ENCODE data around the gene GNG14. TPM values are rescaled to one million over a fixed set of nuclear protein-coding genes. Genes with fewer than 3 reads are reported as not detected.

GNG14 gene
- not detected for total RNA-seq

DNA sequence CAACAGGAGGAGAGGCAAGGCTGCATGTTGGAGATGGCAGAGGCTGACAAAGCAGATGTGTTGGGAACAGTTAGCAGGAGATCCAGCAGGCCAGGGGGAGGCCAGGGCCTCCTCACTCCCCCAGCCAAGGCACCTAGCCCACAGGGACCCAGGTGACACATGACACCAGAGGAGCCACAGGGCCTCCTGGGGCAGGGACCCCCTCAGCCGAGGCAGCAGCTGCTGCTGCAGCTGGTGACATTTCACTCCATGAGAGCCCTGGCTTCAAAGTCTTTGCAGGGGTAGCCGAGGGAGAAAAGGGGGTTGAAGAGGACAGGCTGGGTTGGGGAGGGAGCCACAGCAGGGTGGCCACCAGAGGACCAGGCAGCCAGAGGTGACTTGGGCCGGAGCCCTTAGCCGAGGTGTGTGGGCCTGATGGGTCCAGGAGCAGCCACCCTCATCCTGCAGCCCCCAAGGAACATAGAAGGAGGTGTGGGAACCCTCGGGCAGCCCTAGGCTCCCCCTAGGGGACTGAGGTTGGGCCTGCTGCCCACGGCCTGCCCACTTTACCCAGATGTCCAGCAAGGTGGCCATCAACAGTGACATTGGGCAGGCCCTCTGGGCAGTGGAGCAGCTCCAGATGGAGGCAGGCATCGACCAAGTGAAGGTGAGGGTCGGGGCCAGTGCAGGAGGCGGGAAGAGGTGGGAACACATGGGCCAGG, at the start of gene GNG14:
Gene GNG14 (plus strand): TSS at position 503 of the 701 bp plus-strand sequence. CDS start 51 bp downstream, at position 554.

DNA sequence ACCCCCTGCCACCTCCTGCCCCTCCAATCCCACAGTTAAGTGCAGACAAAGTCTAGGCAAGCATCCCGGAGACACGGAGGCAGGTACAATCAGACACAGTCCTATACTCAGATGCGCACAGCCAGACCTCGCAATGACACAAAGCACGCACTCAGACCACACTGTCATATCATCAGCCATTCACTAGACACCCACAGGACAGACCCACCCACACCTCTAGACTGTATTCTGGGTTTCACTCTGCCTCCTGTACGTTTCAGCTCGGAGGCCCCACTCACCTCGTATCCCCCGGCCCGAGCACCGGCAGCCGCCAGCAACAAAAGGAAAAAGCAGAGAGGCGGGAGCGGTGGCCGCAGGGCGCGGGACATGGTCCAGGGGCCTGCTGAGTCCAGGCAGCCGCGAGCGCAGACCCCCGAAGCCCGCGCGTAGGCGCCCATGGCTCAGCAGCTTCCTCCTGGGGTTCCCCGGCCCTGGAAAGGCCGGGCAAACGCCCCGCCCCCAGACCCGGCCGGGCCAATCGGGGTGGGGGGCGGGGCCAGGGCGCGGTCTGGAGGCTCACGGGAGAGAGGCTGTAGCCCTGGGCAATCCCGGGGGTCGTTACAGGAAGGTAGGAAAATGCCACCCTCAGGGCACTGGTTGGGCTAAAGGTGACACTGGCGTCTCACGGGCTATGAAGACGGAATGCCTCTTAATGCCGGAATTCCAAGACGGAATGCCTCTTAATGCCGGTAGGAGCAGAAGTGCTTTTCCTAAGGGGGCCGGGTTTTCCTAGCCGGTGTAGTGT, 21.3 kb upstream of the GNG14 start, which contains the start of the genes MAN2B1 and WDR83:
Gene MAN2B1 (minus strand): TSS at position 478 of the 784 bp plus-strand sequence. CDS start 41 bp downstream, at position 437.
Gene WDR83 (plus strand): TSS at position 543 of the 784 bp plus-strand sequence. CDS start 2,984 bp downstream, outside the sequence.

DNA sequence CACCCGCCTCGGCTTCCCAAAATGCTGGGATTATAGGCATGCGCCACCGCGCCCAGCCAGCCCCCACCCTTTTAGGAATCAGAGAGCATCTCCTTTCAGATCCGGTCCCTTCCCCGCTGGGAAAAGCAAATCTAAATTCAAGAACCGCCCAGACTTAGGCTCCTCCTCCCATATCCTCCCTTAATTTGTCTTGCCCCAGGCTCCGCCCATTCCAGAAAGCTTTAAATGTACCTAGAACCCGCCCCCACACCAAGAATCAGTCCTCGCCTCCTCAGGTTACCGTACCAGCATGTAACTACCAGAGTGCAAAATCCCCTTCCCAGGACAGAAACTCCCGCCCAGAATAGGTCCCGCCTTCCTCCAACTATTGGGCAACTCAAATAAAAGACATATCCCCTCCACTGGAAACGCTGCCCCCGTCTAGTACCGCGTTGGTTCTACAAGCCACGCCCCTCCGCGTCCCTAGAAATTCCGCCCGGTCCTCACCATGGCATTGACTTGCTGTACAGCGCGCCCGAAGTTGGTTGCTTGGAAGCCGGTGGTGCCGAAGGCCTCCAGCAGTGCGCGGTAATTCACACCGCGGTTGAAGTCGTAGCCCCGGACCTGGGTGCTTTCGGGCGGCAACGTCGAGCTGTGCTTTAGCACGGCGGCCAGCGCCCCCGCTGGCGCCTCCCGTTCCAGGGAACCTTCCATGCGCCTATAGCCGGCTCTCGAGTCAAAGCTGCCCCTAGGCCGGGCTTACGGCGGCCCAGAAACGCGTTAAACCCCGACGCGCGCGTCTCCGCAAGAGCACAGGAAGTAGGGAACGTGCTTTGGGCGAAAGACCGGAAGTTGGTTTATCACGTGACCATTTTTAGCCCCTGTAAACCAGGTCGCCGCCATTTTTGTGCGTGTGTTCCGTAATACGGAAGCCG, 6.5 kb upstream of the GNG14 start, which contains the start of gene DHPS:
Gene DHPS (minus strand): TSS at position 807 of the 914 bp plus-strand sequence. CDS start 114 bp downstream, at position 693.

DNA sequence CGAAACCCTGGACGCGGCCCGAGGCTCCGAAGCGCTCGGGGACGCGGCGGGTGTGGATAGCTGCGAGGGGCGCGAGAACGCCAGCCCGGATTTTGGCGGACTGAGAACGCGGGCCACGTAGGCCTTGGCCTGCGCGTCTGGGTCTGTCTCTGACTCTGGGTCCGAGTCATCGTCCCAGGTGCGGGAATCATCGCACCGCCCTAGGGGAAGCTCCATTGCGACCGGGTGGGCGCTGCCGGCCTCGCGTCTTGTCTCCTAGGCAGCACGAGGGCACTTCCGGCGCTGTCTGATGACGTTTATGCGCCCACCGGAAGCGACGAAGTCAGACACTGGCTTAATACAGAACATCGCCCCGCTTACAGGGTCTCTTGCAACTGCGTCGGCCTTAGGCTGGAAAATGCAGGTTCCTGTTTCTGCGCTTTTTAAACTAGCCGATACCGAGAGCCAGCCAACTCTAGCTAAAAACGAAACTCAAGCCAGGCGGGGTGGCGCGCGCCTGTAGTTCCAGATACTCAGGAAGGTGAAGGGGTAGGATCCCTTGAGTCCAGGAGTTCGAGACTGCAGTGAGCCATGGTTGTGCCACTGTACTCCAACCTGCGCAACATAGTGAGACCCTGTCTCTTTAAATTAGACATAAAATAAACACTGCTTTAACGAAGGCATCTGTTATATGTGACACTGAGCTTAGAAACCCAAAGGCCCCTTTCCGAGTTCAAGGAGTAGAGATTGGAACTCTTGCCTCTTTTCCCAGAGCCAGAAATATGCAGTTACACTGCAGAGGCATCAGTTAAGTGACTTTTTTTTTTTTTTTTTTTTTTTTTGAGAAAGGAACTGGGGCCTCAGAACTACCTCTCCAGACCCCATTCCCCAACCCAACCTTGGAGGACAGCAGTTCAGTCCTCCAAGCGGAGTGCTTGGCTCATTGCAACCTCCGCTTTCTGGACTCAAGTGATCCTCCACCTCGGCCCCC, 8.9 kb downstream of the GNG14 start, which contains the start of gene FBXW9:
Gene FBXW9 (minus strand): TSS at position 266 of the 970 bp plus-strand sequence. CDS start 50 bp downstream, at position 216.

DNA sequence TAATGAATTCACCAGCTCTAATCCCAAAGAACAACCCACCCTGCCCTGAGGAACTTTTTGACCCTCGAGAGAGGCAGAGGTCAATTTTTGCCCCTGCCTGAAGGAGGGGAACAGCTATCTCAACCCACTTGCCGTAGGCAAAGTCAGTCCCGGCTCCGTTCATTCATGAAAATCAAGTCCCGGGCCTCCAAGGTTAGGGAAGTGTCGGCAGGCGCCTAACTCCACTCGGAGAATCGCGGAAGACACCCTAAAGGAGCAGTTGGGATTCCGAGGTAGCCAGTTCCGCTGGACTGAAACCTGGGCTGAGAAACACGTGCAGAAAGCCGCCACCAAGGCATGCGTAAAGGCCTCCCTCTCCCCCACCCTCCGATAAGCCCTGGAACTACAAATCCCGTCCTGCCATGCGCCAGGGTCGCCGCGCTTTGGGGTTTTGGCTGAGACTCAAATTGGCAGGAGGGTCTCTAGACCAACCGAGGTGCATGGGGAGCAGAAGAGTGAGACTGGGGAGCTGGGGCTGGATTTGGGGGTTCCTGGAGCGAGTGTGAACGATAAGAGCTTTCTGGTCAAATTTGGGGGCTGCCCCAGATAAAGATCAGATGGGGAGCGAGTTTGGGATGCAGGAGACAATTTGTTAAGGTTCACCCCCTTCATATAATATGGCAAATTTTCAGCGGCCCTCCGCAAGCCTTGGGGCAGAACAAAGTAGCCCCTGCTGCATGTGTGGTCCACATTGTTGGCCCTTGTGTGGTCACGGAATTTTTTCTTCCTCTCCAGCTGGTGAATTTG, 36.0 kb downstream of the GNG14 start, which contains the start of gene TNPO2:
Gene TNPO2 (minus strand): TSS at position 292 of the 786 bp plus-strand sequence. CDS start 2,955 bp downstream, outside the sequence.

DNA sequence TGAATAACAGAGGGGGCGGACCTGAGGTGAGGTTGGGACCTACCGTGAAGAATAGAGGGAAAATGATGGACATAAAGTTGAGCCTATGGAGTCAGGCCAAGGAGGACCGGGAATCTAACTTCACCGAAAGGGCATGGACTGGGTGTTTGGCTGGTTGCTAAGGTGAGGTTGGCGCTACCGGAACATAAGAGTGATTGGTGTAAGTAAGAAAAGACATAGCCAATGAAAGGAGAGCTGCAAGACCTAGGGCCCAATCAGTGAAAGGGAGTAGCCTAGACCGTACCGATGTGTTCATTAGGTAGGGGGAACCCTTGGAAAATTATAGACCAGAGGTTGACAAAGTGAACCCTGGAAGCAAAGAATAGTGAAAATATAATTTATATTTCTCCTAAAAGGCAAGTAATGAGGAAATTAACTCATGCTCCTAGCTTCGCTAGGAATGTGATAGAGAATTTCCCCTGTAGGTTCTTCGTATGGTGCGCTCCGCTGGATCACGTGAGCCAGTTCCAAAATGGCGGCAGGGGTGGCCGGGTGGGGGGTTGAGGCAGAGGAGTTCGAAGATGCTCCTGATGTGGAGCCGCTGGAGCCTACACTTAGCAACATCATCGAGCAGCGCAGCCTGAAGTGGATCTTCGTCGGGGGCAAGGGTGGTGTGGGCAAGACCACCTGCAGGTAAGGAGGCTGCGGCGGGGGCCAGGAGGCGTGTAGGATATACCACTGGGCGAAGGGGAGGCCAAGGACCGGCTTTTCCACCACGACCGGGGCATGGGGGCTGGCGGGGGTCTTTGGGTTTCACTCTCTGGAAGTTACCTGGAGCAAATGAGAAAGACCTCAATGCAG, 49.4 kb downstream of the GNG14 start, which contains the start of gene GET3:
Gene GET3 (plus strand): TSS at position 503 of the 840 bp plus-strand sequence. CDS start 9 bp downstream, at position 512.

Small RNA genes within 50 kb of the gene (small RNA-seq; reads per million reads assigned to genes)
- 93.2 reads per million, percentile 97 among the genes with 10 or more reads in this experiment for gene SNORD41 (ENCODE audit: low replicate concordance)

Other genes with a start within 250 kb of the GNG14 start
- 8.6 TPM for gene ZNF443, start 247.0 kb upstream of the GNG14 start, total RNA-seq
- 13.7 TPM for gene ZNF709, start 203.2 kb upstream of the GNG14 start, total RNA-seq
- 24.9 TPM for gene ZNF564, start 136.5 kb upstream of the GNG14 start, total RNA-seq
- gene ZNF490, start 77.2 kb upstream of the GNG14 start, total RNA-seq: 11.2 TPM
- gene ZNF791, start 77.1 kb upstream of the GNG14 start, total RNA-seq: 21.5 TPM
- 52.4 TPM for gene MAN2B1, start 21.3 kb upstream of the GNG14 start, total RNA-seq
- 12.7 TPM for gene WDR83, start 21.2 kb upstream of the GNG14 start, total RNA-seq
- 85.2 TPM for gene DHPS, start 6.1 kb upstream of the GNG14 start, total RNA-seq
- gene FBXW9, start 8.6 kb downstream of the GNG14 start, total RNA-seq: 13.4 TPM
- gene TNPO2, start 35.9 kb downstream of the GNG14 start, total RNA-seq: 75.0 TPM
- gene TRIR, start 46.7 kb downstream of the GNG14 start, total RNA-seq: 87.8 TPM
- 48.2 TPM for gene GET3, start 49.5 kb downstream of the GNG14 start, total RNA-seq
- gene BEST2, start 63.8 kb downstream of the GNG14 start, total RNA-seq: not detected
- gene HOOK2, start 87.6 kb downstream of the GNG14 start, total RNA-seq: 55.4 TPM
- gene JUNB, start 103.5 kb downstream of the GNG14 start, total RNA-seq: 219 TPM
- 324 TPM for gene PRDX2, start 113.8 kb downstream of the GNG14 start, total RNA-seq
- gene THSD8, start 114.1 kb downstream of the GNG14 start, total RNA-seq: not detected
- 14.4 TPM for gene RNASEH2A, start 118.6 kb downstream of the GNG14 start, total RNA-seq
- not detected for gene RTBDN, start 146.6 kb downstream of the GNG14 start, total RNA-seq
- 1.1 TPM for gene MAST1, start 150.5 kb downstream of the GNG14 start, total RNA-seq
- gene DNASE2, start 193.5 kb downstream of the GNG14 start, total RNA-seq: 15.4 TPM
- 7.1 TPM for gene KLF1, start 199.2 kb downstream of the GNG14 start, total RNA-seq
- 45.0 TPM for gene GCDH, start 203.2 kb downstream of the GNG14 start, total RNA-seq
- gene SYCE2, start 231.3 kb downstream of the GNG14 start, total RNA-seq: 1.4 TPM
- gene FARSA, start 245.7 kb downstream of the GNG14 start, total RNA-seq: 49.1 TPM